ENCODE results near the gene D2HGDH. TPM values are rescaled to one million over a fixed set of nuclear protein-coding genes. Genes with fewer than 3 reads are reported as not detected.

Gene D2HGDH
- total RNA-seq, 3 donors from 2014 or later (not counting 1 experiment from before 2014, with no cell fraction given) = 28.9 to 45.5 (median 43.4) TPM

- ATAC-seq = peak in 2 of 3 donors; percentile 26 to 49
- Mint-ChIP-seq H3K4me3 (no peak overlapping the region), H3K27me3 (ENCODE audit: low read depth in 2 of 2) (no peaks in the 10 kb centered on the region), H3K27ac (no peak overlapping the region), H3K4me1 (no peaks in the 10 kb centered on the region), H3K9me3 (no peaks in the 10 kb centered on the region), H3K36me3 (no peaks in the 10 kb centered on the region)
- Histone ChIP-seq H3K4me3 (ENCODE audit: low read length) (no peak overlapping the region), H3K27ac (ENCODE audit: low read length) (no peak overlapping the region), H3K36me3 (ENCODE audit: control insufficient read depth, insufficient read depth, low read length) (peaks cover 17% of the 10 kb centered on the region), H3K27me3 (ENCODE audit: control insufficient read depth, insufficient read depth, low read length) (no peaks in the 10 kb centered on the region), H3K4me1 (ENCODE audit: control insufficient read depth, insufficient read depth, low read length) (no peaks in the 10 kb centered on the region), H3K9me3 (ENCODE audit: control insufficient read depth, insufficient read depth, low read length) (peaks cover 7% of the 10 kb centered on the region)
- WGBS (ENCODE audit: insufficient coverage) = 98% methylated on average over 41 of the region's 41 CpGs
- intact Hi-C loops (cut with micrococcal nuclease) = no loop called here
- TF ChIP-seq CTCF (IDR thresholded peaks at IDR 0.05) = peak; percentile 20
- DNase-seq = peak in 1 of 2 donors; percentile 56
Measured at GRCh38 chr2:241724259-241724974, 10.0 kb upstream of the D2HGDH start.

- TF ChIP-seq CTCF (IDR thresholded peaks at IDR 0.05) = no peak
- no peaks in the 10 kb centered on the region for H3K4me1 ChIP-seq (ENCODE audit: control insufficient read depth, insufficient read depth, low read length)
- peaks cover 7% of the 10 kb centered on the region for H3K9me3 ChIP-seq (ENCODE audit: control insufficient read depth, insufficient read depth, low read length)
- H3K4me1 Mint-ChIP-seq = no peaks in the 10 kb centered on the region
- 96% methylated on average over 76 of the region's 76 CpGs for WGBS (ENCODE audit: insufficient coverage)
- H3K9me3 Mint-ChIP-seq = no peaks in the 10 kb centered on the region
- no peak for ATAC-seq
- no peak for DNase-seq
- no peaks in the 10 kb centered on the region for H3K27me3 Mint-ChIP-seq (ENCODE audit: low read depth in 2 of 2)
- no peaks in the 10 kb centered on the region for H3K36me3 Mint-ChIP-seq
- no peak overlapping the region for H3K27ac Mint-ChIP-seq
- H3K4me3 ChIP-seq (ENCODE audit: low read length) = no peak overlapping the region
- H3K4me3 Mint-ChIP-seq = no peak overlapping the region
- peaks cover 9% of the 10 kb centered on the region for H3K36me3 ChIP-seq (ENCODE audit: control insufficient read depth, insufficient read depth, low read length)
- H3K27ac ChIP-seq (ENCODE audit: low read length) = no peak overlapping the region
- no peaks in the 10 kb centered on the region for H3K27me3 ChIP-seq (ENCODE audit: control insufficient read depth, insufficient read depth, low read length)
- intact Hi-C loops (cut with micrococcal nuclease) = no loop called here
Measured at GRCh38 chr2:241724975-241725870, 9.2 kb upstream of the D2HGDH start.

GRCh38 chr2:241726459-241726858, 8.0 kb upstream of the D2HGDH start:
- H3K36me3 Mint-ChIP-seq = no peaks in the 10 kb centered on the region
- no peaks in the 10 kb centered on the region for H3K4me1 ChIP-seq (ENCODE audit: control insufficient read depth, insufficient read depth, low read length)
- no peaks in the 10 kb centered on the region for H3K27me3 Mint-ChIP-seq (ENCODE audit: low read depth in 2 of 2)
- intact Hi-C loops (cut with micrococcal nuclease) = no loop called here
- H3K9me3 Mint-ChIP-seq = no peaks in the 10 kb centered on the region
- no peaks in the 10 kb centered on the region for H3K27me3 ChIP-seq (ENCODE audit: control insufficient read depth, insufficient read depth, low read length)
- no peak for TF ChIP-seq CTCF (IDR thresholded peaks at IDR 0.05)
- peaks cover 9% of the 10 kb centered on the region in 2 donors for H3K4me1 Mint-ChIP-seq
- no peak overlapping the region for H3K4me3 ChIP-seq (ENCODE audit: low read length)
- no peak overlapping the region for H3K27ac ChIP-seq (ENCODE audit: low read length)
- DNase-seq (no peak), ATAC-seq (no peak)
- no peak overlapping the region for H3K4me3 Mint-ChIP-seq
- H3K27ac Mint-ChIP-seq = no peak overlapping the region
- 90% methylated on average over 16 of the region's 16 CpGs for whole genome bisulfite sequencing (ENCODE audit: insufficient coverage)
- no peaks in the 10 kb centered on the region for H3K36me3 ChIP-seq (ENCODE audit: control insufficient read depth, insufficient read depth, low read length)
- peaks cover 7% of the 10 kb centered on the region for H3K9me3 ChIP-seq (ENCODE audit: control insufficient read depth, insufficient read depth, low read length)

Measured in natural killer cell (primary cell).